Inflammatory macrophage (primary cell): ENCODE measurements around the gene HSF2.

Source experiments
- DNase-seq, 2 donors: peaks; one replicate each; pipeline ENCODE4 v3.0.0-alpha.2; 2020 to 2022

HSF2 gene

DNA sequence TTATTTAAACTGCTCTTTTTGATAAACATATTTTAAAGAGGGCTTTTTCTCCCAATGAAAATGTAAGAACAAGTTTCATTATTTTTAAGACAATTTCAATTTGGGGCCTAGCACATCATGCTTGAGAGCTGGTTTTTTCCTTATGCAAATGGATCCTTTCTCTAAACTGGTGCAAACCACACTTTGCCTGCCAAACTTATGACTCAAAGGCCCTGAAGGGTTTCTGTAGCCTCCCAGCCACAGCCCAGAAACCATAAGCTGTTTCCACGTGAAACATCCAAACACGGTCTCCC lies 451 bp upstream of the HSF2 start:
- no peak for DNase-seq

DNA sequence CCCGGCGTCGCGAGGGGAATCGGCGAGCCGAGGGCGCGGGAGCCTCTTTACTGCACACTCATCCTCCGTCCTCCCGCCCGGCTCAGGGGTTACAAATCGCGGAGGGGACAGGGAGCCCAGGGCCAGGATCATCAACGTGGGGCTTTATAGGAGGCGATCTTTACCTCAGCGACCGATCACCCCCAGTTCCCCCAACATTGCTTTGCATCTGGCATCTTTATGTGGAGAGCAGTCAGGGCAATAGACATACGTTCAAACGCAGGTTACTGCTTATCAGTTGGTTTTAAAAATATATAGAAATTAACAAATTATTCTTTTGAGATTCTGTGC lies 634 bp downstream of the HSF2 start:
- DNase-seq = no peak

- DNase-seq = no peak
Measured at GRCh38 chr6:122400462-122401089, 1.1 kb downstream of the HSF2 start.

DNA sequence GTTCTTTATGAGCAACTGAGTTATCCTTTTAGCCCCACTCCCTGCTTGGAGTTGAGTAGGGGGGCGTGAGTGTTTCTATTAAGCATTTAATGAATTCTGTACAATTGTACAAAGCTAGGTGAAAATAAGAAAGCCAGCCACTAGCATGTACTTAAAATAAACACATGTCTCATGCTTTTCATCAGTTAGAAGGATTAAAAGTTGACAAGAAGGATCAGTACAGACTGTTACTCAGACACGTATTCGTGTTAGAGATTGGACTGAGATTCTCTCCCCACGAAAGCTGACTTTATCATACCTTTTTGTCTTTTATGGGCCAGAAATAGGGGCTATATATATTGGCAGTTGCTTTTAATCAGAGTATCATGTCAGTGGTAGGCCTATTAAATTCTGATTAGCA lies 1.7 kb downstream of the HSF2 start:
- no peak for DNase-seq

GRCh38 chr6:122404444-122404843 lies 5.0 kb downstream of the HSF2 start:
- no peak for DNase-seq

DNA sequence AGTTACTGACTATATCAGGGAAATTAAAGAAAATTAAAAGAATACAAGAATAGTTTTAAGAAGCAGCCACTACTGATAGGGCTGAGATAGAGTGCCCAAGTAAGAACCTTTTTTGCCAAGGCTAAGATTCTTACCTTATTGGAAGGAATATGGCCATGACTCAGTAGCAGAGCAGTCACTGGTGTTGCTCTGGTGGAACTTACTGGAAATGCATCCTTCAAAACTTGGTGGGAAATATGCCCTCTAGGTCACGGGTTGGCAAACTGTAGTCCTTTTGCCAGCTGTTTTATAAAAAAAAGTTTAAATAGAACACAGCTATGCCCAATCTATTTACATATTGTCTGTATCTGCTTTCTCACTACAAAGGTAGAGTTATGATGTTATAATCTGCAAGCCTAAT lies 6.0 kb downstream of the HSF2 start:
- DNase-seq = peak in 1 of 2 donors; percentile 1

DNA sequence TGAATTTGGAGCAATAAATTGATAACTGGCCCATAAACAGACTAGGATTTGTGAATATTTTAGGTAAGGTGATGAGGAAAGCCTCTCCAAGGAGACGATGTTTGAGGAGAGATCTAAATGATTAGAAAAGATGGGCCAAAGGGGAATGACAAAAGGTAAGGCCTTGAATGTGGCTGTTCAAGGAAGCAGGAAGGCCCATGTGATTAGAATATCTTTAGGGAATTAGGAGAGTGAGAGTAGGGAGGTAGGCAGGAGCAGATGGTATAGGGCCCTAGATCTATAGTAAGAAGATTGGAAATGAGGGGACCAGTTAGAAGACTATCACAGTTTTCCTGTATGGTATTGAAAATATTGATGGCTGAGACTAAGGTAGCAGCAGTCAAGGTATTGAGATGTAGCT lies 6.7 kb downstream of the HSF2 start:
- no peak for DNase-seq

- no peak for DNase-seq
Measured at GRCh38 chr6:122407712-122408111, 8.3 kb downstream of the HSF2 start.

- no peak for DNase-seq
Measured at GRCh38 chr6:122408240-122408639, 8.8 kb downstream of the HSF2 start.

GRCh38 chr6:122408702-122409458 lies 9.4 kb downstream of the HSF2 start:
- DNase-seq = no peak

GRCh38 chr6:122412001-122412400 lies 12.5 kb downstream of the HSF2 start:
- peak; percentile 24 to 32 for DNase-seq

GRCh38 chr6:122416825-122417224 lies 17.4 kb downstream of the HSF2 start:
- DNase-seq = no peak

DNA sequence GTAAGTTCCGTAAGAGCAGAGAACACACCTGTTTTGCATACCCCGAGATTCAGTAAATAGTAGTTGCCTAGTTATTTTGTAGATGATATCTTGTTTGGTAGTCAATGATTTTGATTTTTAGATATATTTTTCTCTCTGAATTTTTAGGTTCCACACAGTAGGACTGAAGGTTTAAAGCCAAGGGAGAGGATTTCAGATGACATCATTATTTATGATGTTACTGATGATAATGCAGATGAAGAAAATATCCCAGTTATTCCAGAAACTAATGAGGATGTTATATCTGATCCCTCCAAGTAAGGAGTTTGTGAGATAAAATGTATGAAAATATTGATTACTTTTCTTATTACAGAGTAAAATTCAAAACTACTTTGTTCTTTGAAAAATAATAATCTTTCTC lies 22.6 kb downstream of the HSF2 start:
- DNase-seq = no peak

GRCh38 chr6:122422614-122423267 lies 23.3 kb downstream of the HSF2 start:
- no peak for DNase-seq

GRCh38 chr6:122423734-122424133 lies 24.3 kb downstream of the HSF2 start:
- no peak for DNase-seq

DNA sequence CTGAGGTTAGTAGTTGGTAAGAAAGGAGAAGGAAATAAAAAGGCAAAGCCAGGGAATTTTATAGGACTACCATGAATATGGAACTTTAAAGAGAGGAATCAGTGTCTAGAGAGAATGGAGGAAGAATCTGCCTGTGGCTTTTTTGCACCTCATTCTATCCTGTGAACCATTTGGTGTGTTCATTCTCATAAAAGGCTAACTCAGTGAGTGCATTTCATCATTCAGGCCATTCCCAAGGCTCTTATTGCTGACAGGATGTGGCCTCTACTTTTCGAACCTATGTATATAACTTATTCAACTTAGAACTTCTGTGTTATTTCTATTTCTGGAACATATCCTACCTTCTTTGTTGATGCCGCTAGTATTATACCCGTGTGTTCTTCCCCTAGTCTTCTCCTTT lies 27.1 kb downstream of the HSF2 start:
- no peak for DNase-seq

GRCh38 chr6:122428781-122429180 lies 29.3 kb downstream of the HSF2 start:
- DNase-seq = no peak

- peak in 1 of 2 donors; percentile 56 for DNase-seq
Measured at GRCh38 chr6:122429323-122429722, 29.9 kb downstream of the HSF2 start.

DNA sequence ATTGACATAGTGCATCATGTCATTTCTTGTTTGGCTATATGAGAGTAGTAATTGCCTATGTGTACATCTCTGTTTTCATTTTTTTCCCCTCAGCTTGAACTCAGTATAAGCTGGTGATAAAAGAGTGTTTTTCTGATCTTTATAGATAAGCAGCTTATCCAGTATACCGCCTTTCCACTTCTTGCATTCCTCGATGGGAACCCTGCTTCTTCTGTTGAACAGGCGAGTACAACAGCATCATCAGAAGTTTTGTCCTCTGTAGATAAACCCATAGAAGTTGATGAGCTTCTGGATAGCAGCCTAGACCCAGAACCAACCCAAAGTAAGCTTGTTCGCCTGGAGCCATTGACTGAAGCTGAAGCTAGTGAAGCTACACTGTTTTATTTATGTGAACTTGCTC lies 32.3 kb downstream of the HSF2 start:
- DNase-seq = no peak

- no peak for DNase-seq
Measured at GRCh38 chr6:122432816-122433215, 33.4 kb downstream of the HSF2 start.

- DNase-seq = no peak
Measured at GRCh38 chr6:122438975-122439374, 39.5 kb downstream of the HSF2 start.

GRCh38 chr6:122445274-122445673 lies 45.8 kb downstream of the HSF2 start:
- no peak for DNase-seq

GRCh38 chr6:122449069-122449468 lies 49.6 kb downstream of the HSF2 start:
- DNase-seq = no peak

DNA sequence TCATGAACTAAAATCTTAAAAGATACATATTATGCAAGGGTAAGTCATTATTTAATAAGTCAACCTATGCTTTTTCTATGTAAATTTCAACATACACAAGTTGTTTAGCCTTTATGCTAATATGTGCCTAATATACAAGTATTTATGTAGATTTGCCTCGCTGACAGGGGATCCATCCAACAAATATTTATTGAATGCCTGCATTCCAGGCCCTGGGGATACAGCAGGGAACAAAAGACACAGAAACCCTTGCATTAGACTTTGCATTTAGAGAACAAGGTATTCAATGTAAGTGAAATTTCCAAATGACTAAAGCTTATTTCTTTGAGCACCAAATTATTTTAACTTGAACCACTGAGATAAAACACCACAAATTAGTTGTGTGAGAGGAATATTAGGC lies 53.1 kb downstream of the HSF2 start:
- no peak for DNase-seq
